Activated CD4-positive, alpha-beta T cell treated with anti-CD3 and anti-CD28 coated beads, Interleukin-2, amount 50 U/mL, for 24 hours (primary cell): ENCODE data around the gene PF4V1.

Experiments
- DNase-seq, 2 donors: peaks; one replicate each; pipeline ENCODE4 v3.0.0-alpha.2; 2020; ENCODE audit warnings: low read depth in 1 of 2, low spot score in 1 of 2

Gene PF4V1

DNA sequence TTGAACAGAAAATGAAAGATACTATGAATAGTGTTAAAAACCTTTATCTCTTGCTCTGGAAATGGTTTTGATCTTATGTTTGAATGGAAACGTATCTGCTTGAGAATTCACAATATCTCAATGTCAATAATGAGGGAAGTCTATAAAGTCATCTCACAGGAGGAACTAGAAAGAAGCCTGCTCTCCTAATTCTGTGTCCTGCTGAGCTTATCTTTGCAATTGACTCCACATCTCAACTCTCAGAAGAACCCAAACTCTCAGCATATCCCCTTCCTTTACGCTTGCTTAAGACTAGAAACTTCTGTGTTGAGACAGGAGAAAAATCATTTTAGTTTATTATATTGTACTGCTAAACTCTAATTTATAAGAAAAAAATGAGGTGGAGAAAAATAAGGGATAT, 8.3 kb upstream of the PF4V1 start:
- no peak for DNase-seq

GRCh38 chr4:73847526-73848182, 5.4 kb upstream of the PF4V1 start:
- no peak for DNase-seq

GRCh38 chr4:73848183-73848777, 4.8 kb upstream of the PF4V1 start:
- DNase-seq = no peak

DNA sequence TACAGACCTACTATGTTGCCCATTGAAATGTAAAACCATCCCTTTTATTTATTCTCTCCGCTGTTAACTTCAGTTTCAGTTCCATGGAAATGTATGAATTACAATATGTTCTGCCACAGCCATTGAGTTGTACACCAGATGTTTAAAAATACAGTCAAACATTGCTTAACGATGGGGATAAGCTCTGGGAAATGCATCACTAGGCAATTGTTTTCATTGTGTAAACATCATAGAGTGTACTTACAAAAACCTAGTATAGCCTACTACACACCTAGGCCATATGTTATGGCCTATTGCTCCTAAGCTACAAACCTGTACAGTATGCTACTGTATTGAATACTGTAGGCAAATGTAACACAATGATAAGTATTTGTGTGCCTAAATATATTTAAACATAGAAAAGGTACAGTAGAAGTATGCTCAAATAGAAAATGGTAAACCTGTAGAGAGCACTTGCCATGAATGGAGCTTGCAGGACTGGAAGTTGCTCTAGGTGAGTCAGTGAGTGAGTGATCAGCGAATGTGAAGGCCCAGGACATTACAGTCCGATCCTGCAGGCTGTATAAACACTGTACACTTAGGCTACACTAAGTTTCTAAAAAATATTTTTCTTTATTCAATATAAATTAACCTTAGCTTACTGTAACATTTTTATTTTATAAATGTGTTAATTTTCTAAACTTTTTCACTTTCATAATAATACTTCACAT, 2.7 kb upstream of the PF4V1 start:
- no peak for DNase-seq

DNA sequence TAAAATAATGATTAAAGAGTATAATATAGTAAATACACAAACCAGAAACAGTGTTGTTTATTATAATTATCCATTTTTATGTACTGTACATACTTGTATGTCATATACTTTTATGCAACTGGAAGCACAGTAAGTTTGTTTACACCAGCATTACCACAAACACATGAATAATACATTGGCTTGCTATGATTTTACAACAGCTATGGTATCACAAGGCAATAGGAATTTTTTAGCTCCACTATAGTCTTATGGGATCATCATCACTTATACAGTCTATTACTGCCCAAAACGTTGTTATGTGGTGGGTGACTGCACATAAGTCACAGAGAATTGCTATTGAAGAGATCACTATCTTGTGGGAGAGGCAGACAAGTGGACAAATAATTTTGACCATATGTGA, 1.8 kb upstream of the PF4V1 start:
- no peak for DNase-seq

GRCh38 chr4:73852771-73853170, 325 bp upstream of the PF4V1 start:
- no peak for DNase-seq

DNA sequence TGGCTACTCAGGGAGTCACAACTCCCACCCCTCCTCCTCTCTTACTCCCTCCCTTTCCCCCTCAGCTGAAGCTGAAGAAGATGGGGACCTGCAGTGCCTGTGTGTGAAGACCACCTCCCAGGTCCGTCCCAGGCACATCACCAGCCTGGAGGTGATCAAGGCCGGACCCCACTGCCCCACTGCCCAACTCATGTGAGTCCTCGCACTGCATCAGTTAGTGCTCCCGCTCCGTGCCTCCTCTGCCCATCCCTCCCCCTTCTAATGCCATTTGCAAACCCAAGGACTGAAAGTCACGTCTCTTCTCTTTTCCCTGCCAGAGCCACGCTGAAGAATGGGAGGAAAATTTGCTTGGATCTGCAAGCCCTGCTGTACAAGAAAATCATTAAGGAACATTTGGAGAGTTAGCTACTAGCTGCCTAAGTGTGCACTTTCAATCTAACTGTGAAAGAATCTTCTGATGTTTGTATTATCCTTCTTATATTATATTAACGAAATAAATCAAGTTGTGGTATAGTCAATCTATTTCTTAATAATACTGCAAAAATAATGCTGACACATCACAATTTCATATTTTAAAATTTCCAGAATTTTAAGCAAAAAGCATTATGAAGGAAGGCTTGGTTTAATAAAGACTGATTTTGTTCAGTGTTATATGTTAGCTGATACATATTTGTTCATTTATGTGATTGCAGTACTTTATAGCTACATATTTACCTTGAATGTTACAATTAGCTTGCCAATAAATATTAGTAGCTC, 800 bp downstream of the PF4V1 start:
- no peak for DNase-seq

- DNase-seq = no peak
Observed at GRCh38 chr4:73855406-73855805, 2.3 kb downstream of the PF4V1 start.

DNA sequence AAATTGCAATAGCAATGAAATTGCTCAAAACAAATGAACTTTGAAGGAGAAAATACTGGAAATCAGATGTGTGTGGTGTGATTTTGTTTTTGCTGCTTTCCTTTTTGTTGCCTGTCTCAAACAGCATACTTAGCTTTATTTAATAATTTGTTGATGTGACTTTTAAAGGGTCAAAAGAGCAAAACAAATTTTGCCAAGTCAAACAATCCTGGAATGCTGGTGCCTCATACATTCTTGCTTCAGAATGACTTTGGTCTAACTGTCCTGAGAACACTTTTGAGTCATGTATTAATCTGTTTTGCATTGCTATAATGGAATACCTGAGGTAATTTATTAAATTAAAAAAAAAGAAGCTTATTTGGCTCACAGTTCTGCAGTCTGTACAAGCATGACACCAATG, 3.4 kb downstream of the PF4V1 start:
- DNase-seq = no peak

- no peak for DNase-seq
Observed at GRCh38 chr4:73859614-73860088, 6.6 kb downstream of the PF4V1 start.

DNA sequence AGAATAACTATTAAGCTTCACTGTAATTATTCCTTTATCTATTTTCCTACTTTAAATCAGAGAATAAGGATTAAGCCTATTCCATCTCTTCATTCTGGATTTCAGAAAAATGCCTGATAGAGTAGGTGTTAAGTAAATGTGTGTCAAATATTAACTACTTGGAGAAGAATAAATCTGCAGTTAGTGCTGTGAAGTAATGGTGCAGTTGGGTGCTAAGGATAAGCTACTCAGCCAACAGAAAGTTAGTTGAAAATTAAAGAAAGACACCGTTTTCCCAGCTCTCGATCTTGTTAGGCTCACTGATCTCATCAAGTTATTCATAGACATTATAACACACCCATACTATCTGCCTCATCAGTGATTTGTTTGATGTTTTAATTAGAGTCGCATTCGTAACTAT, 7.1 kb downstream of the PF4V1 start:
- no peak for DNase-seq

- DNase-seq = no peak
Observed at GRCh38 chr4:73860917-73861316, 7.8 kb downstream of the PF4V1 start.

GRCh38 chr4:73862322-73862721, 9.2 kb downstream of the PF4V1 start:
- no peak for DNase-seq

GRCh38 chr4:73864365-73864764, 11.3 kb downstream of the PF4V1 start:
- DNase-seq = no peak

DNA sequence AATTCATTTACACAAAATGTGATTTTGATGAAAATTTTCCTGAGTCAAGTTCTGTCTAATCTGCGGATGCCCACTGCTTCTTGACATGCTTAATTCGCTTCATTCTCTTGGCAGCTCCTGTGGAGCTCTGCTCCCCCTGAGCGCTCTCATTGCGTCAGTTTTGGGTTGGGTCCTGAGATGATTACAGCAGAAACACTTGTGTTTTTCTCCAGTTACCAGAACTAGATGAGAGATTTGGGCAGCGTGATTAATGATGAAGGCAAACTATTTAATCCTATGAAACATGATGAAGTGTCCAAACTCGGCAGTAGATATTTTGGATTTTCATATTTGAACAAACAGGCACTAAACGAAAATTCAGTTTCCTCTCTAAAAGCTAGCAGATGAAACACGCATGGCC, 11.9 kb downstream of the PF4V1 start:
- no peak for DNase-seq

DNA sequence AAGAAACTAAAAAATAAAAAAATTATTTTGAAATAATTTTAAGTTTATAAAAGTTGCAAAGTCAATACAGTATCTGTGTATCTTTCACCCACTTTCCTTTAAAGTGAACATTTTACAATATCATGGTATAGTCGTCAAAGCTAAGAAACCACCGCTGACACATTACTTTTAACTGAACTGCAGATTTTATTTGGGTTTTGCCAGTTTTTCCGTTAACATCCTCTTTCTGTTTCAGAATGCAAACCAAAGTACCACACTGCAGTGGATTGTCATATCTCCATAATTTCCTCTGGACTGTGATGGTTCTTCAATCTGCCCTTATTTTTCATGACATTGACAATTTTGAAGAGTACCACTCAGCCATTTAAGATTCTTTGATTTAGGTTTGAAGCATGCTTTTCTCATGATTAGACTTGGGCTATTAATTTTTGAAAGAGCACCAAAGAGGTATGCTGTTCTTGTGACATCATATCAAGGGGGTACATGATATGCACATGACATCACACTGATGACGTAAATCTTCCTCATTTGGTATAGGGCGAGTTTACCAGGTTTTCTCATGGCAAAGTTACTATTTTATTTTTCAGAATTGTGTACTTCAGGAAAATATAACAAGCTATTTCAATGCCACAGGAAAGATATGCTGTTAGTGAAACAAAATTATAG, 12.5 kb downstream of the PF4V1 start:
- DNase-seq = no peak

DNA sequence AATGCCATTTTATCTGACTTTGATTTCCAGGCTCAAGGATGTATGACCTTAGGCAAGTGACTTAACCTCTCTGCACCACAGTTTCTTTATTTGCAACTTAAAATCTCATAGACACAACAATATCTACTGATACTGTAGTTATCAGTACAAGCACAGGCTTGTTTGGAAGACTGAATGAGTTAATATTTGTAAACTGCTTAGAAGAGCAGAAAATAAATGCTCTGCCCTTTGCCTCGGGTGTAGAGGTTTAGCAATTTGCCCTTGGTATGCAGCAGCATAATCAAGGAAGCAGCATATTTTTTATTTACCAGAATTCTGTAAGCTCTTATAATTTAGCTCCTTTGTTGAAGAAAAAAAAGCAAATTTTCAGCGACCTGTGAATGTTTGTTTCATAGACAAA, 13.2 kb downstream of the PF4V1 start:
- DNase-seq = no peak

DNA sequence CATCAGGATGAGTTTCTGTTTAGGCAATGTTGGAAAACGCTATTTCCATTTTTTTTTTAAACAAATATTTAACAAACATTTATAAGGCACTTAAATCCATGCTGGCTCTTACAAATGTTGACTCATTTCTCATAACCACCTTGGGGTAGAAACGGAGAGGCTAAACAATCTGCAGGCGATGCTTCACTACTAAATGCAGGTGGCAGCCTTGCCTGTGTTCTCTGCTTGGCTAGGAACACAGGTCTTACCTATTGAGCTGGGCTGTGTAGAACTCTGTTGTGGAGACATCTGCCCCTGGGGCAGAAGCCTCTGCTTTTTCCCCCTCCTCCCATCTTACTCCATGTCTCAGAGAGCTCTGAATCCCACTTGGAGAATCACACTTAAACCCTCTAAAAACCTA, 14.7 kb downstream of the PF4V1 start:
- DNase-seq = no peak

- no peak for DNase-seq
Observed at GRCh38 chr4:73868206-73869129, 15.4 kb downstream of the PF4V1 start.
